NB4 (cell line): ENCODE data around the gene ENPP6.
"Not testable (repeated sequence)": the region's sequence is repeated elsewhere in the genome, so short reads cannot be mapped to it uniquely, and the experiment has no call there.

ENCODE experiments used
- POLR2A ChIP-seq: IDR thresholded peaks from 2 replicates; pipeline ENCODE4 v1.6.1; 2011; ENCODE audit warnings: mild to moderate bottlenecking; ENCODE audit not compliant: insufficient read length; ENCODE audit errors: extremely low read depth
- TF ChIP-seq, protein P1 (sequence below): IDR thresholded peaks from one replicate; pipeline ENCODE4 v1.5.1; 2012; ENCODE audit warnings: low read depth, low read length

DNA sequence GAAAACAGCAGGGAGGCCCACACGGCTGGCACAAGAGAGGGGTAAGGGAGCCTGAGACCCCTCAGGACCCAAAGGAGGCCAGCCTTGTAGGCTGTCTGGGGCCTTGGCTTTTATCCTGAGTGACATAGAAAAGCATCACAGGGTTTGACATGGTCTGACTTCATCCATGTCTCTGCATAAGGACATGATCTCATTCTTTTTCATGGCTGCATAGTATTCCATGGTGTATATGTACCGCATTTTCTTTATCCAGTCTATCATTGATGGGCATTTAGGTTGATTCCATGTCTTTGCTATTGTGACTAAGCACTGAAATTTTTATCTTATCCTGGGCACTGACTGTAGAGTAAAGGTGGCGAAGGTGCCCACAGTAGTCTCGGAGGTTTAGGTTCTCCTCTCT, 166.4 kb downstream of the ENPP6 start:
- TF ChIP-seq, protein P1, sequence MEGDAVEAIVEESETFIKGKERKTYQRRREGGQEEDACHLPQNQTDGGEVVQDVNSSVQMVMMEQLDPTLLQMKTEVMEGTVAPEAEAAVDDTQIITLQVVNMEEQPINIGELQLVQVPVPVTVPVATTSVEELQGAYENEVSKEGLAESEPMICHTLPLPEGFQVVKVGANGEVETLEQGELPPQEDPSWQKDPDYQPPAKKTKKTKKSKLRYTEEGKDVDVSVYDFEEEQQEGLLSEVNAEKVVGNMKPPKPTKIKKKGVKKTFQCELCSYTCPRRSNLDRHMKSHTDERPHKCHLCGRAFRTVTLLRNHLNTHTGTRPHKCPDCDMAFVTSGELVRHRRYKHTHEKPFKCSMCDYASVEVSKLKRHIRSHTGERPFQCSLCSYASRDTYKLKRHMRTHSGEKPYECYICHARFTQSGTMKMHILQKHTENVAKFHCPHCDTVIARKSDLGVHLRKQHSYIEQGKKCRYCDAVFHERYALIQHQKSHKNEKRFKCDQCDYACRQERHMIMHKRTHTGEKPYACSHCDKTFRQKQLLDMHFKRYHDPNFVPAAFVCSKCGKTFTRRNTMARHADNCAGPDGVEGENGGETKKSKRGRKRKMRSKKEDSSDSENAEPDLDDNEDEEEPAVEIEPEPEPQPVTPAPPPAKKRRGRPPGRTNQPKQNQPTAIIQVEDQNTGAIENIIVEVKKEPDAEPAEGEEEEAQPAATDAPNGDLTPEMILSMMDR, result not testable (repeated sequence)
- TF ChIP-seq POLR2A, result not testable (repeated sequence)
